ENCODE results near the gene STAG1.

- TF ChIP-seq, protein P1, sequence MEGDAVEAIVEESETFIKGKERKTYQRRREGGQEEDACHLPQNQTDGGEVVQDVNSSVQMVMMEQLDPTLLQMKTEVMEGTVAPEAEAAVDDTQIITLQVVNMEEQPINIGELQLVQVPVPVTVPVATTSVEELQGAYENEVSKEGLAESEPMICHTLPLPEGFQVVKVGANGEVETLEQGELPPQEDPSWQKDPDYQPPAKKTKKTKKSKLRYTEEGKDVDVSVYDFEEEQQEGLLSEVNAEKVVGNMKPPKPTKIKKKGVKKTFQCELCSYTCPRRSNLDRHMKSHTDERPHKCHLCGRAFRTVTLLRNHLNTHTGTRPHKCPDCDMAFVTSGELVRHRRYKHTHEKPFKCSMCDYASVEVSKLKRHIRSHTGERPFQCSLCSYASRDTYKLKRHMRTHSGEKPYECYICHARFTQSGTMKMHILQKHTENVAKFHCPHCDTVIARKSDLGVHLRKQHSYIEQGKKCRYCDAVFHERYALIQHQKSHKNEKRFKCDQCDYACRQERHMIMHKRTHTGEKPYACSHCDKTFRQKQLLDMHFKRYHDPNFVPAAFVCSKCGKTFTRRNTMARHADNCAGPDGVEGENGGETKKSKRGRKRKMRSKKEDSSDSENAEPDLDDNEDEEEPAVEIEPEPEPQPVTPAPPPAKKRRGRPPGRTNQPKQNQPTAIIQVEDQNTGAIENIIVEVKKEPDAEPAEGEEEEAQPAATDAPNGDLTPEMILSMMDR (IDR thresholded peaks at IDR 0.05) = no peak
- TF ChIP-seq POLR2A (IDR thresholded peaks at IDR 0.05) = no peak
Measured at GRCh38 chr3:136788154-136788553, 36.0 kb upstream of the STAG1 start.

Measured in tibial nerve (tissue), 3 donors.